GM21619 (cell line): ENCODE measurements around the gene PCDHA6.
"Not testable (repeated sequence)": the region's sequence is repeated elsewhere in the genome, so short reads cannot be mapped to it uniquely, and the experiment has no call there.

Experiments used
- ATAC-seq: cut with Tn5 transposase; IDR thresholded peaks from one replicate; pipeline ENCODE4 v1.9.1; 2021; ENCODE audit not compliant: unreplicated experiment

The PCDHA6 gene

GRCh38 chr5:140808889-140809291 lies 18.9 kb upstream of the PCDHA6 start:
- no peak for ATAC-seq

- ATAC-seq = no peak
Observed at GRCh38 chr5:140821375-140822280, 6.1 kb upstream of the PCDHA6 start, which contains the start of gene PCDHA5. Gene PCDHA5 (plus strand): TSS chr5:140821613.

GRCh38 chr5:140822281-140822629 lies 5.5 kb upstream of the PCDHA6 start:
- no peak for ATAC-seq

GRCh38 chr5:140822969-140823368 lies 4.8 kb upstream of the PCDHA6 start:
- ATAC-seq = not testable (repeated sequence)

- ATAC-seq = no peak
Observed at GRCh38 chr5:140823475-140823874, 4.3 kb upstream of the PCDHA6 start.

GRCh38 chr5:140828362-140828737 lies 590 bp downstream of the PCDHA6 start:
- no peak for ATAC-seq

- not testable (repeated sequence) for ATAC-seq
Observed at GRCh38 chr5:140829511-140830501, 2.0 kb downstream of the PCDHA6 start.

- no peak for ATAC-seq
Observed at GRCh38 chr5:140833993-140834392, 6.2 kb downstream of the PCDHA6 start, which contains the start of gene PCDHA7. Gene PCDHA7 (plus strand): TSS chr5:140834269. CDS start chr5:140834384, 115 bp downstream.

- ATAC-seq = not testable (repeated sequence)
Observed at GRCh38 chr5:140834439-140835008, 6.8 kb downstream of the PCDHA6 start.

- no peak for ATAC-seq
Observed at GRCh38 chr5:140835622-140836510, 8.1 kb downstream of the PCDHA6 start.

- no peak for ATAC-seq
Observed at GRCh38 chr5:140840978-140841962, 13.5 kb downstream of the PCDHA6 start, which contains the start of gene PCDHA8. Gene PCDHA8 (plus strand): TSS chr5:140841187. CDS start chr5:140841322, 135 bp downstream.

- no peak for ATAC-seq
Observed at GRCh38 chr5:140842798-140843733, 15.3 kb downstream of the PCDHA6 start.

GRCh38 chr5:140848139-140849102 lies 20.7 kb downstream of the PCDHA6 start, which contains the start of gene PCDHA9:
Gene PCDHA9 (plus strand): TSS chr5:140848382. CDS start chr5:140848496, 114 bp downstream.
- not testable (repeated sequence) for ATAC-seq

GRCh38 chr5:140849831-140850634 lies 22.3 kb downstream of the PCDHA6 start:
- not testable (repeated sequence) for ATAC-seq
